Heart left ventricle (tissue), 13 donors: Measurements from ENCODE around the gene CFAP46.

ENCODE experiments used
- POLR2A ChIP-seq, 2 donors: fragments of 450-650 bp; IDR thresholded peaks; one replicate each; pipeline ENCODE4 v1.6.1; 2017; ENCODE audit warnings: antibody characterized with exemption in 2 of 2, mild to moderate bottlenecking in 2 of 2, moderate library complexity in 2 of 2
- TF ChIP-seq, protein P1 (sequence below), 12 donors: fragments of 200-600 bp; sonication (generic) in 4 of 12; IDR thresholded peaks; one replicate each; pipeline versions ENCODE4 v1.5.0 to v1.8.0; 2018 to 2022; ENCODE audit warnings: antibody characterized with exemption in 12 of 12, mild to moderate bottlenecking in 5 of 12
- donor health status: ischemic (EF 13 %, LVEDD 7.1; RV severe dilation, severe dysfunction).
- donor health status: DM: no; HTN: yes; CAD: no.
- donor health status: DM: no; HTN: no; CAD: no.
- donor health status: ischemic (EF 25% LVEDD 6.9; RV normal size, moderate dysfunction).
- donor health status: ischemic (EF 25% LVEDD 5.7; RV mildly dilated, moderate dysfunction).
- donor health status: ischemic (EF 35%, LVEDD 5.7; RV mildly dilated, moderate dysfunction).
- donor health status: nonischemic (EF 11% LVEDD 7.7; RV severe dilation, severe dysfunction).
- donor health status: DM: yes; HTN: yes; CAD: no.
- donor health status: PGD.
- donor health status: ischemic (EF 29% LVEDD 5.4; RV normal size, mild dysfunction).
- donor health status: nonischemic (EF 23%, LVEDD 6.1; RV moderate dilation, normal function).

DNA sequence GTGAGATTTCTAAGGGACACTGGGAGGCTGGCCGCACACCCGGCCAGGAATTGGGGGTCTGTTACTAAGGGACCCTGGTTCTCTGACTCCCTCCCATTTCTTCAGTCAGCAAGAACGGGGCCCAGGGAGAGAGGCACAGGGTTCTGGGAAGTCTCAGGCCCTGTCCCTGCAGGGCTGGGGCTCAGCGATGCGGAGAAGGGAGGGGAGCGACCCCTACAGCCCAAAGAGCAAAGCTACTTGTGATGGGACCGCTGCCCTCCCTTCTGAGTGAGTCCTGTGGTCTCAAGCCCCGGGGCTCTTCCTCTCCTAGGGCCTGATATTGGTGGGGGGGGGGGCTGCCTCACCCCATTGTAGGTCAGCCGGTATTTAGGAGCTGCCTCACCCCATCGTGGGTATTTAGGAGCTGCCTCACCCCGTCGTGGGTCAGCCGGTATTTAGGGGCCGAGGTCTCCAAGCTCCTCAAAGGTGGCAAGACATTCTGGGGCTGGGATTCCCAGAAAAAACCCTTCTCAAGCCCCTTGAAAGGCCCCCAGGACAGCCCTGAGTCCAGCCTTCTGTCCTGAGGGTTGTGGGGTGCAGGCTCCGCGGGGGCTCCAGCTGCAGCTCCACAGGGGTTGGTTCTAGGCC is 139.6 kb downstream of the CFAP46 start:
- TF ChIP-seq, protein P1, sequence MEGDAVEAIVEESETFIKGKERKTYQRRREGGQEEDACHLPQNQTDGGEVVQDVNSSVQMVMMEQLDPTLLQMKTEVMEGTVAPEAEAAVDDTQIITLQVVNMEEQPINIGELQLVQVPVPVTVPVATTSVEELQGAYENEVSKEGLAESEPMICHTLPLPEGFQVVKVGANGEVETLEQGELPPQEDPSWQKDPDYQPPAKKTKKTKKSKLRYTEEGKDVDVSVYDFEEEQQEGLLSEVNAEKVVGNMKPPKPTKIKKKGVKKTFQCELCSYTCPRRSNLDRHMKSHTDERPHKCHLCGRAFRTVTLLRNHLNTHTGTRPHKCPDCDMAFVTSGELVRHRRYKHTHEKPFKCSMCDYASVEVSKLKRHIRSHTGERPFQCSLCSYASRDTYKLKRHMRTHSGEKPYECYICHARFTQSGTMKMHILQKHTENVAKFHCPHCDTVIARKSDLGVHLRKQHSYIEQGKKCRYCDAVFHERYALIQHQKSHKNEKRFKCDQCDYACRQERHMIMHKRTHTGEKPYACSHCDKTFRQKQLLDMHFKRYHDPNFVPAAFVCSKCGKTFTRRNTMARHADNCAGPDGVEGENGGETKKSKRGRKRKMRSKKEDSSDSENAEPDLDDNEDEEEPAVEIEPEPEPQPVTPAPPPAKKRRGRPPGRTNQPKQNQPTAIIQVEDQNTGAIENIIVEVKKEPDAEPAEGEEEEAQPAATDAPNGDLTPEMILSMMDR (IDR thresholded peaks at IDR 0.05), result no peak
- no peak for TF ChIP-seq POLR2A (IDR thresholded peaks at IDR 0.05)
